Activated naive CD4-positive, alpha-beta T cell (primary cell): Measurements from ENCODE around the gene KIF26A.

Source experiments
- DNase-seq, 4 experiments: peaks; one replicate each; lab custom pipeline; 2025; lab: John Stamatoyannopoulos, UW

The KIF26A gene

GRCh38 chr14:104179126-104179525, 40.7 kb downstream of the KIF26A start:
- no peak for DNase-seq

DNA sequence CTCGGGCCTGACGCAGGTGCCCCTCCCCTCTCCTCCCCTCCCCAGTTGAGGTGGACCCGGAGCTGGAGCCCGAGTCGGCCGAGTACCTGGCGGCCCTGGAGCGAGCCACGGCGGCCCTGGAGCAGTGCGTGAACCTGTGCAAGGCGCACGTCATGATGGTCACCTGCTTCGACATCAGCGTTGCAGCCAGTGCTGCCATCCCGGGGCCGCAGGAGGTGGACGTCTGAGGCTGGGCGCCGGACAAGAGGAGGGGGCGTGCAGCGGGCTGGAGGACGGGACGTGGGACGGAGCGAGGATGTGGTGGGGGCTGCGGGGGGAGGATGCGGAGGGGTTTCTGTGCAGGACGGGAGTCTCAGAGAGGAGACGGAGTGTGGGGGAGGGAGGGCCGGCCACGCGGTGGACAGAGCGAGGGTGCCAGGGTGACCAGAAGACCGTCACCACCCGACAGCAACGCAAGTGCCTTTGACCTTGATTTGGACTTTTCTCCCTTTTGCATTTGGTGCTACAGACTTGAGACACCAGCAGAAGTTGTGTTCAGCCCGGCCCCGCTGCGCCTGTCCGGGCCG, 41.3 kb downstream of the KIF26A start:
- DNase-seq, result no peak

- DNase-seq, result no peak
Observed at GRCh38 chr14:104180561-104181165, 42.3 kb downstream of the KIF26A start.

- no peak for DNase-seq
Observed at GRCh38 chr14:104181761-104182530, 43.6 kb downstream of the KIF26A start.

GRCh38 chr14:104182857-104183425, 44.6 kb downstream of the KIF26A start:
- DNase-seq, result no peak

DNA sequence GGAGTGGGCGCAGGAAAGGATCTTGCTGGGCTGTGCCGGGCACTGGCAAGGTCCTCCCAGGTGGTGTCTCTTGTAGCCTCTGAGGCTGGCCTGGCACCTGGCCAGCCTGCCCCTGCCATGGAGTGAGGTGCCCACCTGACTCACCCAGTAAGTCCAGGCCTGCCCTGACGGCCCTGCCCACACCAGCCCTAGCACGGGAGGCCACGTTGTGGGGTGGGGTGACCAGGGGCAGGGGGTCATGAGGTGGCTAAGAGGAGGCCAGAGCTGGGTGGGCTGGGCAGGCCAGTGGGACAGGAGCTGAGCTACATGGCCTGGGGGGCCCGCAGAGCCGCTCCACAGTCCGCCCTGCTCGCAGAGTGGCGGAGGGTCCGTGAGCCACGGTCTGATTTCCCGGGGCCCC, 45.4 kb downstream of the KIF26A start:
- no peak for DNase-seq

DNA sequence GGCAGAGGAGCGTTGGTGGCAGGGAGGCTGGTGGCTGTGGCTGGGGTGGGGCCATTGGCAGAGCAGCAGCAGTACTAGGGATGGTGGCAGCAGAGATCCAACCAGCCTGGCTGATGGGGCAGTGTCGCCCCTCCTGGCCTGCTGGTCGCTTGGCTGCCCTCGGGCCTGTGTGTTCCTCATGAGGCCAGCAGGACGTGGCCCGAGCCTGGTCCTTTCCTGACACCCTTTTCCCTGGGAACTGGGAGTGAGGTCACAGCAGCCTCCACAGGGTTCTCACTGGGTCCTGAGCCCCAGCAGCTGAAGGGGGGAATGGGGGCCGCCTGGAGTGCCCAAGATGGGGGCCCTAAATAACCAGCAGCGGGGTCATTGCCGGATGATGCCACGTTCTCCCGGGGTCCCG, 46.1 kb downstream of the KIF26A start:
- no peak for DNase-seq

GRCh38 chr14:104184911-104185499, 46.6 kb downstream of the KIF26A start:
- DNase-seq, result no peak

DNA sequence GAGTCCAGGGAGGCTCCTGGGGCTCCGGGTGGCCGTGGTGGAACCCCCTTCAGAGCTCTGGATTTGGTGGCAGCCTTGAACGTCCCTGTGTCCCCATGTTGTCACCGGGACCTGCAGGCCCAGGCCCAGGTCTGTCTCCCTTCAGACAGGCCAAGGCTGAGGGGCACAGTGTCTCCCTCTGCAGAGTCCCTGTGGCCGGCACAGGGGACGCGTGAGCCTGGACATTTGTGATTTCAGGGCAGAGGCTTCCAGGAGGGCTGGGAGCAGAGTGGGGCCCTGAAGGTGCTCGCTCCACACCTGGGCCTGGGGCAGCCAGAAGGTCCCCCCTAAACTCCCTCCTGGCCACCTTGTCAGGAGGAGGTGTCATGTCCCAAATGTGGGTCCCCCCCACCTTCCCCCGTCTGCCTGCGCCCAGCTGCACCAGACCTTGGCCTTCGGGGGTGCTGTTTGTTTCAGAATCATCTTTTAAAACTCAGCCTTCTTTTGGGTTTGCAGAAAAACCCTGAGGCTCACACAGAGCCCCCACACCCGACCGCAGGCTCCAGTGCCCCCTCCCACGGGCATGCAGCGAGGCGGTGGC, 47.6 kb downstream of the KIF26A start:
- DNase-seq, result no peak

GRCh38 chr14:104186575-104186974, 48.2 kb downstream of the KIF26A start:
- no peak for DNase-seq

- no peak for DNase-seq
Observed at GRCh38 chr14:104187121-104187889, 48.9 kb downstream of the KIF26A start.

GRCh38 chr14:104187931-104188726, 49.7 kb downstream of the KIF26A start:
- DNase-seq, result no peak

- no peak for DNase-seq
Observed at GRCh38 chr14:104188727-104189400, 50.5 kb downstream of the KIF26A start.

- DNase-seq, result no peak
Observed at GRCh38 chr14:104189629-104190335, 51.4 kb downstream of the KIF26A start.

DNA sequence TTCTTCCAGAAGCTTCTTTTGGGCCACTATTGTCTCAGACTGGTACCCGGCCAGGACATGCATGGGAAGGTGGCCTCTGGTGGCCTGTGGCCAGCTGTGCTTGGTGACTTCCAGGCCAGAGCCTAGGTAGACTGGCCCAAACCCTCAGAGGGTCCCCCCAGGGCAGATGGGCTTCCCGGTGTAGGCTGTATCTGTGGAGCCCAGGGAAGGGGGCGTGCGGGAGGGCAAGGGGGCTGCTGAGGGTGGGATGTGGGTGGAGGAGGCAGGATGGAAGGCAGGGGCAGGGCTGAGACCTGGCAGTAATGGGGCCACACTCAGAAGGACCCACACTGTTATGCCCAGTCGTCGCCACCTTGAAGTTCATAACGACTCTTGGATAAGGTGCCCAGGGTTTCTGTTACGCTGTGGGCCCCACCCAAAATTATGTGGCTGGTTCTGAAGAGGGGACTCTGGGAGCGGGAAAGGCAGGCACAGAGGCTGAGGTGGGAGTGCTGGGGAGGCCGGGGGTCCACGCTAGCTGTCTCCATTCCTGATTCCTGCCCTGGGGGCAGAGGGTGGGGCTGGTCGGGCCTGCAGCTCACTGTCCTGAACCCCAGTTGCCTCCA, 52.1 kb downstream of the KIF26A start:
- DNase-seq, result no peak

DNA sequence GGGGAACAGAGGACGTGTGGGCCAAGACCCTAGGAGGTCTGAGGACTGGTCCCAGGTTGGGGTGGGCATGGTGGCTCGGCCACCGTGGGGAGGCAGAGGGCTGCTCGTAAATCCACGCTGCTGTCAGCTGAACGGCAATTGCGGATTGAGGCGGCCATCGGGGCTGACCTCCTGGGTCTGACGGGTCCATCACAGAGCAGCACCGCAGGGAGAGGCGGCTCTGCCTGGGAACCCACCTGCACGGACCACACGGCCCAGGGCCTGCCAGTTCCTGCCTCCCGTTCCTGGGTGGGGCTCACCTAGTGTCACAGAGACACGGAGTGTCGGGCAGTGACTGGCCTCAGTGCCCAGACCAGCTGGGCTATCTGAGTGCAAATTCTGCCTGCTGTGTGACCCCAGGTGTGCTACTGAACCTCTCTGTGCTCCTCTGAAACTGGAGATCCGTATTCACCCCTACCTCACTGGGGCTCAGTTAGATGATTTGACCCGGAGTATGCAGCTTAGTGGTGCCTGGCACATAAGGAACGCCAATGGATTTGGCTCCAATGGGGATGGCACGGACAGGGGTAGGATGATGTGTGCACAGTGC, 53.1 kb downstream of the KIF26A start:
- no peak for DNase-seq

DNA sequence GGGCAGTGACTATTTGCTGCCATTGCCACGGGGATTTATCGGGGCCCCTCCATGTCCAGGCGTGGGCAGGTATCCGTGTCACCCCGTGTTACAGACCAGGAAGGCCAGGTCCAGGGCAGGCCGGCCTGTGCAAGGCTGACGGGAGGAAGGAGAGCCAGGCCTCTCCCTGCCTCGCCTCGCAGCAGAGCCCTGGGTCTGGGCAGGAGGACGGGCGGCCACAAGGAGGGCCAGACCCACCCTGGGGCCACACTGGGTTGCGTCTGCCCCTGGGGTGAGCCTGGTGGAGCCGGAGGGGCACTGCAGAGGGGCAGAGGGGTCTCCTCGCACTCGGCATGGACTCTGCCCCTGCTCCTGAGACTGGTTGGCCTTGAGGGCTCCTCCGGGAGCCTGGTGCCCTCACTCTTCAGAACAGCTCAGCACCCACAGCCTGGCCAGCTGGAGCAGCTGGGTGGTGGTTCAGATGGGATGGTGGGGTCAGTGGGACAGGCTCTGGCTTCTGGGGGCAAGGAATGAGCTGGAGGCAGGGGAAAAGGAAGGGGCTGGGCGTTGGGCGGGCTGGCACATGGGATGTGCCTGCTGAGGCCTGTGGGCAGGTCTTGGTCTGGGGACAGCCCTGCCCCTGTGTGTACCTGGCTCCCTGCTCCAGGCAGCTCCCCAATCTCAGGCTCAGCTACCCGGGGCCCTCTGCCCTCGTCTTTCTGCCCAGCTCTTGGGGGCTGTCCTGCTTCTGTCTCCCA, 53.9 kb downstream of the KIF26A start:
- no peak for DNase-seq

DNA sequence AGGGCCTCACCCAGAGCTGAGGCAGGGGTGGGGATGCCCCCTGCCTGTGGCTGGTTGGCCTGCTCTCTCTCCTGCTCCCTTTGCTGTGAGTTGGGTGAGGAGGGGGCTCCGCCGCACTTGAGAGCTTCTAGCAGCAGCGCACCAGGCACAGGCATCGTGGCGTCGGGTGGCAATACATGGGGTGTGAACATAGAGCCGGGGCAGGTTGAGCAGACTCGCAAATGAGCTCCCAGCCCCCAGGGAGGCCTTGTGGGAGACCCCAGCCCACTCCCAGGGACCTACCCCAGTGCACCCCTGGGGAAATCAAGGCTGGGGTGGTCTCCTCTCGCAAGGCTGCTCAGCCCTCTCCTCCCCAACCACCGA, 54.5 kb downstream of the KIF26A start:
- DNase-seq, result no peak
